WTC11 (cell line): ENCODE results near the gene TBX4. TPM values are rescaled to one million over a fixed set of nuclear protein-coding genes. Genes with fewer than 3 reads are reported as not detected.

Source experiments
- ATAC-seq: fragments of 200-7000 bp; cut with Tn5 transposase; 2 replicates; pipeline ENCODE4 v1.10.0; 2021; ENCODE audit warnings: mild to moderate bottlenecking, moderate library complexity
- CTCF ChIA-PET: fragments of 300-600 bp; sonication (Branson Sonifier 250); formaldehyde crosslinking; loops from one replicate; lab custom pipeline; 2021; ENCODE audit warnings: antibody characterized with exemption; lab: Charles Lee
- POLR2A ChIA-PET: fragments of 350-600 bp; sonication (Branson Sonifier 250); formaldehyde crosslinking; loops from one replicate; lab custom pipeline; 2021; ENCODE audit warnings: antibody characterized with exemption; lab: Charles Lee
- DNase-seq: peaks from one replicate; pipeline ENCODE4 v3.0.0; 2021; ENCODE audit warnings: low spot score
- H3K27ac Mint-ChIP-seq: 2 replicates; pipeline ENCODE4 v1.8.0; 2021; ENCODE audit warnings: mixed read lengths
- H3K27me3 Mint-ChIP-seq: 2 replicates; pipeline ENCODE4 v1.8.0; 2021; ENCODE audit warnings: low read depth, mild to moderate bottlenecking, moderate library complexity, mixed read lengths
- H3K36me3 Mint-ChIP-seq: 2 replicates; pipeline ENCODE4 v1.8.0; 2021; ENCODE audit warnings: mixed read lengths
- H3K4me1 Mint-ChIP-seq: 2 replicates; pipeline ENCODE4 v1.8.0; 2022; ENCODE audit warnings: mixed read lengths
- H3K4me3 Mint-ChIP-seq: 2 replicates; pipeline ENCODE4 v1.8.0; 2021; ENCODE audit warnings: mild to moderate bottlenecking, moderate library complexity, mixed read lengths
- H3K9me3 Mint-ChIP-seq: 2 replicates; pipeline ENCODE4 v1.8.0; 2021; ENCODE audit warnings: mixed read lengths
- CBFB ChIP-seq: sonication (generic); formaldehyde crosslinking; IDR thresholded peaks from 2 replicates; pipeline ENCODE4 v1.8.1; 2022; ENCODE audit warnings: mild to moderate bottlenecking, low read depth, missing genetic modification reagents
- EMX1 ChIP-seq: fragments of 250-450 bp; sonication (Bioruptor Pico); IDR thresholded peaks from 2 replicates; pipeline ENCODE4 v1.8.0; 2021; ENCODE audit warnings: mild to moderate bottlenecking
- FOXK1 ChIP-seq: sonication (generic); formaldehyde crosslinking; IDR thresholded peaks from 2 replicates; pipeline ENCODE4 v1.8.0; 2022; ENCODE audit warnings: mild to moderate bottlenecking, moderate library complexity, missing genetic modification reagents
- GABPB1 ChIP-seq: sonication (generic); formaldehyde crosslinking; IDR thresholded peaks from 2 replicates; pipeline ENCODE4 v1.8.1; 2023; ENCODE audit warnings: mild to moderate bottlenecking, missing genetic modification reagents
- NR3C1 ChIP-seq: sonication (generic); formaldehyde crosslinking; conservative IDR thresholded peaks from 2 replicates; pipeline ENCODE4 v1.8.1; 2023; ENCODE audit warnings: low read depth, mild to moderate bottlenecking, missing genetic modification reagents
- total RNA-seq: library from RNA; stranded (reverse); gene quantifications from 3 replicates; pipeline ENCODE4 v1.2.3, GENCODE V29; 2021
- TF ChIP-seq, protein P1 (sequence below): sonication (generic); formaldehyde crosslinking; IDR thresholded peaks from 2 replicates; pipeline ENCODE4 v1.8.0; 2022; ENCODE audit warnings: missing genetic modification reagents
- TF ChIP-seq, protein P2 (sequence below): sonication (generic); formaldehyde crosslinking; conservative IDR thresholded peaks from 2 replicates; pipeline ENCODE4 v1.8.1; 2022; ENCODE audit warnings: mild to moderate bottlenecking, missing genetic modification reagents
- TF ChIP-seq, protein P3 (sequence below): fragments of 250-450 bp; sonication (Bioruptor Pico); conservative IDR thresholded peaks from 2 replicates; pipeline ENCODE4 v1.9.0; 2021; ENCODE audit warnings: mild to moderate bottlenecking
- TF ChIP-seq, protein P4 (sequence below): sonication (generic); formaldehyde crosslinking; IDR thresholded peaks from 2 replicates; pipeline ENCODE4 v1.8.0; 2023; ENCODE audit warnings: mild to moderate bottlenecking, missing genetic modification reagents

Gene TBX4
- total RNA-seq, 1 experiment from 2014 or later, result not detected

DNA sequence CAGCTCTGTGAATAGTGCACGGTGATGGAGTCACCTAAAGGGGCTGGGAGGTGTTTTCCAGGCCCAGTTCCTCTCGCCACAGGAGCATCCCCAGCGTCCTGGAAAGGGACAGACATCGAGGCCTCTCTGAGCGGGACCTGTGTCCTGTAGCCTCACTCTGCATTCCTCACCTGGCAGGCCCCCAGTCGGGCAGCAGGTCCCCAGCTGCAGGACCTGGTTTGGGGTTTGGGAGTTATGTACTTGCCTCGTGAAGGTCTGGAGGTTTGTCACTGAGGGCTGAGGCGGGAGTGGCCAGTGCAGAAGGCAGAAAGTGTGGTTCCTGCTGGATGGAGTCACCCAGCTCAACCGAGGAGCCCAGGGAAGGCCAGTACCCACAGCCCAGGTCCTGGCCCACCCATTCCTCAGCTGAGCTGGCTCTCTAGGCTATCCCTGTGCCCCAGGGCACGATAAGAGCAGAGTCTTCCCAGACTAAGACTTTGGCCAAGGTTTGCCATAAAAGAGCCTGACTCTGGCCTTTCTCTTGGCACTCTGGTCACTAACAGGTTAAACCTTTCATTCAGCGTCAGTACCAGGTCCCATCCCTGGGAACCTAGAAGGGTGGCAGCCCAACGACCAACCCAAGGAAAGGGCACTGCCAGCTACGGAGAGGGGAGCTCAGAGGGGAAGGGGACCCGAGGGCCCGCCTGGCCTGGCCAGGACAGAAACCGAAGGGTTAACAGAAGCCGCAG lies 24.4 kb downstream of the TBX4 start (continued):
- TF ChIP-seq, protein P1, sequence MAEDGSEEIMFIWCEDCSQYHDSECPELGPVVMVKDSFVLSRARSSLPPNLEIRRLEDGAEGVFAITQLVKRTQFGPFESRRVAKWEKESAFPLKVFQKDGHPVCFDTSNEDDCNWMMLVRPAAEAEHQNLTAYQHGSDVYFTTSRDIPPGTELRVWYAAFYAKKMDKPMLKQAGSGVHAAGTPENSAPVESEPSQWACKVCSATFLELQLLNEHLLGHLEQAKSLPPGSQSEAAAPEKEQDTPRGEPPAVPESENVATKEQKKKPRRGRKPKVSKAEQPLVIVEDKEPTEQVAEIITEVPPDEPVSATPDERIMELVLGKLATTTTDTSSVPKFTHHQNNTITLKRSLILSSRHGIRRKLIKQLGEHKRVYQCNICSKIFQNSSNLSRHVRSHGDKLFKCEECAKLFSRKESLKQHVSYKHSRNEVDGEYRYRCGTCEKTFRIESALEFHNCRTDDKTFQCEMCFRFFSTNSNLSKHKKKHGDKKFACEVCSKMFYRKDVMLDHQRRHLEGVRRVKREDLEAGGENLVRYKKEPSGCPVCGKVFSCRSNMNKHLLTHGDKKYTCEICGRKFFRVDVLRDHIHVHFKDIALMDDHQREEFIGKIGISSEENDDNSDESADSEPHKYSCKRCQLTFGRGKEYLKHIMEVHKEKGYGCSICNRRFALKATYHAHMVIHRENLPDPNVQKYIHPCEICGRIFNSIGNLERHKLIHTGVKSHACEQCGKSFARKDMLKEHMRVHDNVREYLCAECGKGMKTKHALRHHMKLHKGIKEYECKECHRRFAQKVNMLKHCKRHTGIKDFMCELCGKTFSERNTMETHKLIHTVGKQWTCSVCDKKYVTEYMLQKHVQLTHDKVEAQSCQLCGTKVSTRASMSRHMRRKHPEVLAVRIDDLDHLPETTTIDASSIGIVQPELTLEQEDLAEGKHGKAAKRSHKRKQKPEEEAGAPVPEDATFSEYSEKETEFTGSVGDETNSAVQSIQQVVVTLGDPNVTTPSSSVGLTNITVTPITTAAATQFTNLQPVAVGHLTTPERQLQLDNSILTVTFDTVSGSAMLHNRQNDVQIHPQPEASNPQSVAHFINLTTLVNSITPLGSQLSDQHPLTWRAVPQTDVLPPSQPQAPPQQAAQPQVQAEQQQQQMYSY, result no peak
- TF ChIP-seq NR3C1 (no peak), GABPB1 (CRISPR knock-in tag) (no peak), CBFB (CRISPR knock-in tag) (no peak)
- TF ChIP-seq, protein P2, sequence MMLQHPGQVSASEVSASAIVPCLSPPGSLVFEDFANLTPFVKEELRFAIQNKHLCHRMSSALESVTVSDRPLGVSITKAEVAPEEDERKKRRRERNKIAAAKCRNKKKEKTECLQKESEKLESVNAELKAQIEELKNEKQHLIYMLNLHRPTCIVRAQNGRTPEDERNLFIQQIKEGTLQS (CRISPR knock-in tag), result no peak
- TF ChIP-seq, protein P3, sequence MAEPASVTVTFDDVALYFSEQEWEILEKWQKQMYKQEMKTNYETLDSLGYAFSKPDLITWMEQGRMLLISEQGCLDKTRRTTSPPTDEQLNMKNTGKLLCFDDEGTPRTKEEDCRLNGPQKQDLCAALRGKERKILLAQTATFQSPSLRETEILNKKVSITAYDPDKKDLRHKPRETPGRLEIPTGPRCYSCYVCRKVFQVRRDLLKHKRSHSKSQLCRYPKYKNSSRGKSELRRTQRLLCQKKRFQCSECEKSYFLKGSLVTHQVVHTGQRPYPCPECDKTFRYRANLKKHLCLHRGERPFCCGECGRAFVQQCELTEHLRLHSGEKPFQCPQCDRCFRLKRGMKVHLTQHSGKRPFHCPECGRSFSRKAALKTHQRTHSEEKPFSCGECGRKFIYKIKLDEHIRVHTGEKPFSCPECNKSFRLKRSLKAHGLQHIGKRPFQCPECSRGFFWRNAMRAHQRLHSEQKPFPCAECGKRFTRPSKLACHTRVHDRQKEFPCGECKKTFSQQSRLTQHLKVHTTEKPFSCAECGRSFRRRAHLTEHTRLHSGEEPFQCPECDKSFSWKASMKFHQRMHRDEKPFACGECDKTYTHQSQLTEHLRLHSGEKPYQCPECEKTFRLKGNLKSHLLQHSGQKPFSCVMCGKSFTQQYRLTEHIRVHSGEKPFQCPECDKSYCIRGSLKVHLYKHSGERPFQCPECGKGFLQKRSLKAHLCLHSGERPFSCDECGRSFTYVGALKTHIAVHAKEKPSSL (CRISPR knock-in tag), result no peak

DNA sequence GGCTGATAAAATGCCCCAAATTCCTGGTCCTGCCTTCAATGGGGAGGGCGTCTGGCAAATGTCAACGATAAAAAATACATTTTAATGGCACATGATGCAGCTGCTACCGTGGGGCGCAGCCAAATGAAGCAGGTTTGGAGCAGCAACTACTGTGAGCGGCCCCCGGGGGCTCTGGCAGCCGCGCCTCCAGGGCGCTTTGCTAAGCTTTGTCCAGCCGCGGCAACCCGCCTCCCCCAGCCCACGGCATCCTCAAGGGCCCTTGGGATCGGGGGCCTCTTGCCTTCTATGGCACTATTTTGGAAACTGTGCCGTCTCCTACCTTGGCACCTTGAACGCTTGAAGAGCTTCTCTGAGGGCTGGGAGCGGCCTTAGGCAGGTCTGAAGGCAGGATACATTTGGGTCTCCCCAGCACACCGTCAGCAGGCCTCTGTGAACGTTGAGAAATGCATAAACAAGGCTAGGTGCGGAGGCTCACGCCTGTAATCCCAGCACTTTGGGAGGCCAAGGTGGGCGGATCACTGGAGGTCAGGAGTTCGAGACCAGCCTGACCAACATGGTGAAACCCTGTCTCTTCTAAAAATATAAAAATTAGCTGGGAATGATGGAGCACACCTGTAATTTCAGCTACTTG lies 25.1 kb downstream of the TBX4 start:
- POLR2A ChIA-PET, result no interaction called here
- H3K27me3 Mint-ChIP-seq, result 0 out of 2 replicates have a peak, but pooled peaks cover 4% of the 10 kb centered on the region
- no peak overlapping the region for H3K4me3 Mint-ChIP-seq
- H3K36me3 Mint-ChIP-seq, result no peaks in the 10 kb centered on the region
- CTCF ChIA-PET, result interaction anchor here (0.5 to 2.2 kb wide), 10 partner anchors 9 to 143 kb away, joined by 3 to 10 read pairs (median 4); no protein-coding TSS in a partner anchor
- no peaks in the 10 kb centered on the region for H3K9me3 Mint-ChIP-seq
- DNase-seq (no peak), ATAC-seq (no peak; the same call in 1 of the 2 replicates)
- H3K27ac Mint-ChIP-seq, result no peak overlapping the region
- TF ChIP-seq CBFB (CRISPR knock-in tag) (no peak), FOXK1 (CRISPR knock-in tag) (no peak)
- TF ChIP-seq, protein P4, sequence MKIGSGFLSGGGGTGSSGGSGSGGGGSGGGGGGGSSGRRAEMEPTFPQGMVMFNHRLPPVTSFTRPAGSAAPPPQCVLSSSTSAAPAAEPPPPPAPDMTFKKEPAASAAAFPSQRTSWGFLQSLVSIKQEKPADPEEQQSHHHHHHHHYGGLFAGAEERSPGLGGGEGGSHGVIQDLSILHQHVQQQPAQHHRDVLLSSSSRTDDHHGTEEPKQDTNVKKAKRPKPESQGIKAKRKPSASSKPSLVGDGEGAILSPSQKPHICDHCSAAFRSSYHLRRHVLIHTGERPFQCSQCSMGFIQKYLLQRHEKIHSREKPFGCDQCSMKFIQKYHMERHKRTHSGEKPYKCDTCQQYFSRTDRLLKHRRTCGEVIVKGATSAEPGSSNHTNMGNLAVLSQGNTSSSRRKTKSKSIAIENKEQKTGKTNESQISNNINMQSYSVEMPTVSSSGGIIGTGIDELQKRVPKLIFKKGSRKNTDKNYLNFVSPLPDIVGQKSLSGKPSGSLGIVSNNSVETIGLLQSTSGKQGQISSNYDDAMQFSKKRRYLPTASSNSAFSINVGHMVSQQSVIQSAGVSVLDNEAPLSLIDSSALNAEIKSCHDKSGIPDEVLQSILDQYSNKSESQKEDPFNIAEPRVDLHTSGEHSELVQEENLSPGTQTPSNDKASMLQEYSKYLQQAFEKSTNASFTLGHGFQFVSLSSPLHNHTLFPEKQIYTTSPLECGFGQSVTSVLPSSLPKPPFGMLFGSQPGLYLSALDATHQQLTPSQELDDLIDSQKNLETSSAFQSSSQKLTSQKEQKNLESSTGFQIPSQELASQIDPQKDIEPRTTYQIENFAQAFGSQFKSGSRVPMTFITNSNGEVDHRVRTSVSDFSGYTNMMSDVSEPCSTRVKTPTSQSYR (CRISPR knock-in tag), result no peak
- no peaks in the 10 kb centered on the region for H3K4me1 Mint-ChIP-seq

DNA sequence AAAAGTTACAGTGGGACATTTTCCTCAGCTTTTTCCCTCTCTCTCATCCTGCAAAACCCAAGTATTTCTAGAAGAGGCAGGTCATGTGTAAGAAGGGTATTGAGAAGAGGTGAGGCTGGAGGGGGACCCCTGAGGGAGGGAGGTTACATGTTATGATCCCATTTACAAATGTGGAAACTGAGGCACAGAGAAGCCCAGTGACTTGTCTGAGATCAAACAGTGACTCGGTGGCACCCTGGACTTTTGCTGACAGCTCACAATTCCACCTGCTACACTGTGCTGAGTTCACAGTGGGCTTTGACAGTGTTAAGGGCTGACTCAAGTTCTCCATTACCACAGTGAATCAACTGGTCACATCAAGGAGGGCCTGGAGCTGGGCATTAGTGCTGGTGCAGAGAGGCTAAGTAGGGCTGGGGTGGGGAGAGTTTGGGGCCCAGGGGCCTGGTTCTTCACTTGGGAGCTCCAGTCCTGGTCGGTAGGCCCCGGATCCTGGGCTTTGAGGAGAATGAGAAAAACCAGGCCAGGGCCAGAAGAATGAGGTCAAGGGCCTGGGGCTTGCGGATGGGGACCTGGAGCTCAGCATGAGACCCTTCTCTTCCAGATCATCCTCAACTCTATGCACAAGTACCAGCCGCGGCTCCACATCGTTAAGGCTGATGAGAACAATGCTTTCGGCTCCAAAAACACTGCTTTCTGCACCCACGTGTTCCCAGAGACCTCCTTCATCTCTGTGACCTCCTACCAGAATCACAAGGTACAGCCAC lies 26.0 kb downstream of the TBX4 start:
- POLR2A ChIA-PET, result interaction anchor here (0.6 kb wide), 1 partner anchor 60 kb away, joined by 3 read pairs; no protein-coding TSS in a partner anchor
- CTCF ChIA-PET, result interaction anchor here (1.2 to 3.2 kb wide), 5 partner anchors 10 to 47 kb away, joined by 4 to 14 read pairs (median 5); no protein-coding TSS in a partner anchor
- ATAC-seq (no peak), DNase-seq (no peak)
- Mint-ChIP-seq H3K4me3 (no peak overlapping the region), H3K4me1 (no peaks in the 10 kb centered on the region), H3K27ac (no peak overlapping the region), H3K27me3 (0 out of 2 replicates have a peak, but pooled peaks cover 4% of the 10 kb centered on the region), H3K9me3 (no peaks in the 10 kb centered on the region), H3K36me3 (no peaks in the 10 kb centered on the region)
- no peak for TF ChIP-seq EMX1 (CRISPR knock-in tag)
